Mucosa of stomach (tissue), 1 donor: Measurements from ENCODE around the gene MYEOV.

Source experiments
- H3K27me3 ChIP-seq: one replicate; pipeline ENCODE4 v1.7.0; 2013; ENCODE audit warnings: mild to moderate bottlenecking, low read length; ENCODE audit not compliant: control insufficient read depth, insufficient read depth
- H3K36me3 ChIP-seq: one replicate; pipeline ENCODE4 v1.7.0; 2013; ENCODE audit warnings: low read length; ENCODE audit not compliant: control insufficient read depth, insufficient read depth
- H3K4me1 ChIP-seq: one replicate; pipeline ENCODE4 v1.7.0; 2013; ENCODE audit warnings: mild to moderate bottlenecking, low read length; ENCODE audit not compliant: control insufficient read depth, insufficient read depth
- H3K4me3 ChIP-seq: one replicate; pipeline ENCODE4 v1.7.0; 2013; ENCODE audit warnings: low read length
- H3K9ac ChIP-seq: one replicate; pipeline ENCODE4 v1.7.0; 2013; ENCODE audit warnings: mild to moderate bottlenecking, low read length, moderate library complexity
- H3K9me3 ChIP-seq: one replicate; pipeline ENCODE4 v1.7.0; 2013; ENCODE audit warnings: mild to moderate bottlenecking, low read length, moderate library complexity; ENCODE audit not compliant: control insufficient read depth
- donor health status: Pancreatic carcinoma.

The MYEOV gene

GRCh38 chr11:69257838-69258658 lies 35.9 kb upstream of the MYEOV start:
- Histone ChIP-seq H3K9ac (no peak overlapping the region), H3K27me3 (no peaks in the 10 kb centered on the region), H3K4me3 (no peak overlapping the region), H3K4me1 (no peaks in the 10 kb centered on the region), H3K9me3 (no peaks in the 10 kb centered on the region), H3K36me3 (no peaks in the 10 kb centered on the region)

DNA sequence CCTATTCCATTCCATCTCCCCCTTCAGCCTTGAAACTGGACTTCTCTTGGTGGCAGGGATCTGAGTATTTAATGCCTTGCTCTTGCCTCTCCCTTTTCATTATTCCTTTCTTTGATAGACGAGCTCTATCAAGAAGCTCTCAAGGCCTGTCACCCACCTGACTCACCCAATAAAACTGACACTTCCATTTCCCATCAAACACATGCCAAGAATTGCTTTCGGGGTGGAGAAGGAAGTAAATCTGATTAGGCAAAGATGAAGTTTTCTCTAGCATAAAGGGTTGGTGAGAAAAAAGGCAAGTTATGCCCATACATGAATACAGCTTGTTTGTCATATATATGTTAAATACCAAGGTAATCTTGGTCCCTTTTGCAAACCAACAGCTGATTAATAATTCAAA lies 34.9 kb upstream of the MYEOV start:
- Histone ChIP-seq H3K9ac (no peak overlapping the region), H3K27me3 (no peaks in the 10 kb centered on the region)

GRCh38 chr11:69260622-69261021 lies 33.3 kb upstream of the MYEOV start:
- H3K4me1 ChIP-seq, result no peaks in the 10 kb centered on the region
- no peak overlapping the region for H3K4me3 ChIP-seq
- no peak overlapping the region for H3K9ac ChIP-seq
- no peaks in the 10 kb centered on the region for H3K27me3 ChIP-seq
- no peaks in the 10 kb centered on the region for H3K36me3 ChIP-seq
- no peaks in the 10 kb centered on the region for H3K9me3 ChIP-seq

More for the DNA sequence above, 34.9 kb upstream of the MYEOV start:
- Histone ChIP-seq H3K36me3 (no peaks in the 10 kb centered on the region), H3K4me1 (no peaks in the 10 kb centered on the region), H3K9me3 (no peaks in the 10 kb centered on the region), H3K4me3 (no peak overlapping the region)

- Histone ChIP-seq H3K4me3 (no peak overlapping the region), H3K27me3 (peaks cover 3% of the 10 kb centered on the region), H3K9me3 (no peaks in the 10 kb centered on the region), H3K9ac (no peak overlapping the region), H3K4me1 (peaks cover under 1% of the 10 kb centered on the region), H3K36me3 (no peaks in the 10 kb centered on the region)
Observed at GRCh38 chr11:69261116-69261515, 32.8 kb upstream of the MYEOV start.

- Histone ChIP-seq H3K4me1 (peaks cover 19% of the 10 kb centered on the region), H3K4me3 (no peak overlapping the region), H3K36me3 (no peaks in the 10 kb centered on the region), H3K9ac (no peak overlapping the region), H3K9me3 (no peaks in the 10 kb centered on the region), H3K27me3 (peaks cover 3% of the 10 kb centered on the region)
Observed at GRCh38 chr11:69262918-69263735, 30.8 kb upstream of the MYEOV start.

DNA sequence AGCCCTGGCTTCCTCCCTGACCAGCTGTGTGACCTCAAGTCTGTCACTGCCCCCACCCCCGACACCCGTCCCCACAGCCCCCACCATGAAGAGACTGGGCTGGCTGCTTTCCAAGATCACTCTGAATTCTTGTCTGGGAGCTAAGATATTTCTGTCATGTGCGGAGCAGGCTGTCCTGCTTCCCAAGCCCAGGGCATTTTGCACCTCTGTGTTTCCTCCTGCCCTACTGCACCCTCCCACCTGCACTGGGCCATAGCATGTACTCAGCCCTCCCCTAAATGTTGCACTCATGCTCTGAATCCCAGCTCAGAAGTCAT lies 30.3 kb upstream of the MYEOV start:
- no peak overlapping the region for H3K9ac ChIP-seq
- H3K27me3 ChIP-seq, result peaks cover 3% of the 10 kb centered on the region
- no peaks in the 10 kb centered on the region for H3K36me3 ChIP-seq
- H3K4me1 ChIP-seq, result peaks cover 19% of the 10 kb centered on the region
- H3K9me3 ChIP-seq, result no peaks in the 10 kb centered on the region
- H3K4me3 ChIP-seq, result no peak overlapping the region

- H3K4me1 ChIP-seq, result peaks cover 19% of the 10 kb centered on the region
- no peaks in the 10 kb centered on the region for H3K36me3 ChIP-seq
- H3K9ac ChIP-seq, result no peak overlapping the region
- H3K27me3 ChIP-seq, result peaks cover 3% of the 10 kb centered on the region
- no peaks in the 10 kb centered on the region for H3K9me3 ChIP-seq
- H3K4me3 ChIP-seq, result no peak overlapping the region
Observed at GRCh38 chr11:69264486-69264885, 29.5 kb upstream of the MYEOV start.

GRCh38 chr11:69265210-69265609 lies 28.7 kb upstream of the MYEOV start:
- Histone ChIP-seq H3K27me3 (peaks cover 3% of the 10 kb centered on the region), H3K9me3 (no peaks in the 10 kb centered on the region), H3K36me3 (no peaks in the 10 kb centered on the region), H3K4me1 (peaks cover 19% of the 10 kb centered on the region), H3K9ac (no peak overlapping the region), H3K4me3 (no peak overlapping the region)

GRCh38 chr11:69265911-69266510 lies 27.9 kb upstream of the MYEOV start:
- Histone ChIP-seq H3K36me3 (no peaks in the 10 kb centered on the region), H3K9ac (no peak overlapping the region), H3K4me1 (peaks cover 19% of the 10 kb centered on the region)

DNA sequence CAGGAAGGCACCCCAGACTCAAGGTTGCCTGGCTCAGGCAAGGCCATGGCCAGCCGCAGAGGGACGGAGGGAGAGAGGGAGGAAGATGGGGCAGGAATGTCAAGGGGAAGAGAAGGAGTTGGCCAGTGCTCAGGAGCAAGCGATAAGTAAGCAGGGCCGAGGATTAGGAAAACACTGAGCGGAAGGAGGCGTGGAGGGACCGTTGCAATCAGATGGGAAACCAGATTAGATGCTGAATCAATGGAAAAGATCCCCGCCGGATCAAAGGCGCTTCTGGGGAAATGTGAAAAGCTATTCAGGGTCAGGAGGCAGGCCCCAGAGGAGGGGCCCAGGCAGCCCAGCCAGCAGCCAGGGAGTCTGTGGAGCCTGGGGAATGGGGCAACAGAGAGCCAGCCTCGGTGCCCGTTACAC lies 26.6 kb upstream of the MYEOV start:
- H3K36me3 ChIP-seq, result no peaks in the 10 kb centered on the region
- H3K27me3 ChIP-seq, result peaks cover 3% of the 10 kb centered on the region
- H3K4me1 ChIP-seq, result peaks cover 19% of the 10 kb centered on the region
- H3K4me3 ChIP-seq, result no peak overlapping the region
- H3K9ac ChIP-seq, result no peak overlapping the region
- H3K9me3 ChIP-seq, result no peaks in the 10 kb centered on the region

More at GRCh38 chr11:69265911-69266510, 27.9 kb upstream of the MYEOV start:
- Histone ChIP-seq H3K27me3 (peaks cover 3% of the 10 kb centered on the region), H3K4me3 (no peak overlapping the region), H3K9me3 (no peaks in the 10 kb centered on the region)

- no peak overlapping the region for H3K4me3 ChIP-seq
- H3K27me3 ChIP-seq, result peaks cover 3% of the 10 kb centered on the region
- H3K4me1 ChIP-seq, result peaks cover 34% of the 10 kb centered on the region
- no peaks in the 10 kb centered on the region for H3K36me3 ChIP-seq
- H3K9me3 ChIP-seq, result no peaks in the 10 kb centered on the region
- no peak overlapping the region for H3K9ac ChIP-seq
Observed at GRCh38 chr11:69268911-69269310, 25.0 kb upstream of the MYEOV start.

DNA sequence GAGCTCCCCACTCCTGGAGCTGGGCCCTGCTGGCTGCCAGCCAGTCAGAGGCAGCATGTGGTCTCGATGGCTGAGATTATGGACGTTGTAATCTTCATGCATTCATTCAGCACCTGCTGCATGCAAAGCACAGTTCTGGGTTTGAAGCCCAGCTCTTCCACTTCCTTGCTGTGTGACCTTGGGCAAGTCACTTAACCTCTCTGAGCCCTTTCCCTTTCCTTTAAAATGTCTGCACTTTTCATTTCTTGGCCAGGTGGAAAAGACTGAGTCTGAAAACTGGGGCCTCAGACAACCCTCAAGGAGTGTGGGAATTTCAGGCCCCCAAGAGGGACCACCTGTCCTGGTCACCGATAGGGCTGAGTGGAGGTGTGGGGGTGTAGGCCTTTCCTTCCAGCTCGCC lies 24.6 kb upstream of the MYEOV start:
- no peaks in the 10 kb centered on the region for H3K36me3 ChIP-seq
- H3K4me1 ChIP-seq, result peaks cover 38% of the 10 kb centered on the region
- H3K4me3 ChIP-seq, result no peak overlapping the region
- H3K27me3 ChIP-seq, result peaks cover 3% of the 10 kb centered on the region
- no peak overlapping the region for H3K9ac ChIP-seq
- no peaks in the 10 kb centered on the region for H3K9me3 ChIP-seq
